Measurements from ENCODE around the gene FAM168B. TPM values are rescaled to one million over a fixed set of nuclear protein-coding genes. Genes with fewer than 3 reads are reported as not detected.
"Not testable (repeated sequence)": the region's sequence is repeated elsewhere in the genome, so short reads cannot be mapped to it uniquely, and the experiment has no call there.

Gene FAM168B
- polyA plus RNA-seq, 1 of the 3 experiments (the other 2 are of a cell fraction) = 72.7 TPM

DNA sequence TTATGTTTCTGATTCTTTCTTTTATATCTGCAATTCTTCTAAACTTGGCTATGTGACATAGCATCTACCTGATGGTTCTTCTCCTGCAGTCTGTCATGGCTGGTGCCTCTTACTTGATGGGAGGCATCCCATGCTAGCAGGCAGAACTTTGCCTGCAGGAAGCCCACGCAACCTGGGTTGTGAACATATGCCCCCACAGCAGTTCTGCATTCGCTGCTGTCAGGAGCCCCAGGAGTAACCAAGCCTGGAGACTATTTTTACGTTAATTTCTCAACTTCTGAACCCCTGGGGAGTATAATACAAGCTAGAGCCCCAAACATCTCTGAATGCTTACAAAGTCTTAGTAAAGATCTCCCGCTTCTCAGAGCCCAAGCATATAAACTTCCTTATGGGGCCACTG is 12.1 kb downstream of the FAM168B start:
- Histone ChIP-seq H3K9me3 (no peaks in the 10 kb centered on the region), H3K9ac (no peak overlapping the region), H3K79me2 (ENCODE audit: insufficient read depth) (peaks cover 99% of the 10 kb centered on the region), H3K4me1 (ENCODE audit: control insufficient read depth in 1 of 2, insufficient read depth in 2 of 2, low read depth in 1 of 2, low read length in 1 of 2) (peaks cover 0 to 15% of the 10 kb centered on the region in 2 experiments; a peak in 2 of 4 replicates), H3K27me3 (ENCODE audit: insufficient read depth) (no peaks in the 10 kb centered on the region), H3K36me3 (replicated peaks in 1 of 2; ENCODE audit: control insufficient read depth in 1 of 2, insufficient read depth in 2 of 2, low read length in 1 of 2) (peaks cover 51 to 69% of the 10 kb centered on the region in 2 experiments), H4K20me1 (ENCODE audit: insufficient read depth) (peaks cover 87% of the 10 kb centered on the region), H3K4me2 (no peak overlapping the region), H3K9me2 (no peaks in the 10 kb centered on the region), H3K4me3 (ENCODE audit: low read depth in 2 of 2, low read length in 1 of 2) (no peak overlapping the region), H3K27ac (ENCODE audit: low read depth in 2 of 2, low read length in 1 of 2) (no peak overlapping the region), H3F3A (replicated peaks; ENCODE audit: insufficient read depth) (no peaks in the 10 kb centered on the region), H2AFZ (ENCODE audit: low read depth) (no peak overlapping the region)
- ChIA-PET CTCF (no interaction called here), POLR2A (no interaction called here)
- 100% methylated on average over 4 of the region's 4 CpGs for WGBS (ENCODE audit: low lambda C conversion rate)
- no peak for DNase-seq
- TF ChIP-seq SIN3A (IDR thresholded peaks at IDR 0.05; ENCODE audit: borderline replicate concordance, low read depth, low read length) = no peak

DNA sequence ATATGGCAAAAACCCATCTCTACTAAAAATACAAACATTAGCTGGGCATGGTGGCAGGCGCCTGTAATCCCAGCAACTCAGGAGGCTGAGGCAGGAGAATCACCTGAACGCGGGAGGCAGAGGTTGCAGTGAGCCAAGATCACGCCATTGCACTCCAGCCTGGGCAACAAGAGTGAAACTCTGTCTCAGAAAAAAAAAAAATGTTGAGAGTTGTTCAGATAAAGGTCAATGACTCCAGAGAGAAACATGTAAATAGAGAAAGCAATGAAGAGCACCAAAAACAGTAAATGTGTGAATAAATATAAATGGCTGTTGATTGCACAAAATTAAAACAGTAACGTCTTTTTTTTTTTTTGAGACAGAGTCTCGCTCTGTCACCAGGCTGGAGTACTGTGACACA is 13.3 kb downstream of the FAM168B start:
- H3K4me3 ChIP-seq (ENCODE audit: low read depth in 2 of 2, low read length in 1 of 2); H3K4me2 ChIP-seq; H2AFZ ChIP-seq (ENCODE audit: low read depth); H3K27ac ChIP-seq (ENCODE audit: low read depth in 2 of 2, low read length in 1 of 2); H3K4me1 ChIP-seq (ENCODE audit: control insufficient read depth in 1 of 2, insufficient read depth in 2 of 2, low read depth in 1 of 2, low read length in 1 of 2); DNase-seq; H3K9me2 ChIP-seq; H3K9ac ChIP-seq; H3F3A ChIP-seq (replicated peaks; ENCODE audit: insufficient read depth); H3K9me3 ChIP-seq; H3K27me3 ChIP-seq (ENCODE audit: insufficient read depth); CTCF ChIA-PET: not testable (repeated sequence)
- Histone ChIP-seq H3K36me3 (replicated peaks in 1 of 2; ENCODE audit: control insufficient read depth in 1 of 2, insufficient read depth in 2 of 2, low read length in 1 of 2) (peaks cover 51 to 69% of the 10 kb centered on the region in 2 experiments), H4K20me1 (ENCODE audit: insufficient read depth) (peaks cover 87% of the 10 kb centered on the region), H3K79me2 (ENCODE audit: insufficient read depth) (peaks cover 99% of the 10 kb centered on the region)
- POLR2A ChIA-PET = interaction anchor here (1.2 kb wide), 1 partner anchor 13 kb away, joined by 3 read pairs; no protein-coding TSS in a partner anchor
- WGBS (ENCODE audit: low lambda C conversion rate) = 94% methylated on average over 6 of the region's 6 CpGs

DNA sequence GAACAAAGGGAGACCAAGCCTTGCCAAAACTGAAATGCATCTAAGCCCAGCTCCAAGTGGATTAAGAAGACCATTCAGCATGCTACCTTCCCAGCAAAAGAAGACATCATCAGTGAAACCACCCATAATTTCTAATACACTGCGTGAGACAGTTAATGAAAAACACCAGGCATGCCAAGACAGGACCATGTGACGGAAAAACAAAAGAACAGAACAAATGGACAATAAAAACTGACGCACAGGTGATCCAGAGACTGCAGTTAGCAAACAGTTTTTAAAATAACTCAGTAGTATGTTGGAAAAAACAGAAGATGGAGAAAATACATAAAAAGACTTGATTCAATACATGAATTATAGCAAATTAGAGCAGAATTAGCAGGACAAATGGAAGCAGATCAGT is 15.3 kb downstream of the FAM168B start:
- no peaks in the 10 kb centered on the region for H3K9me3 ChIP-seq

More for the DNA sequence above, 15.3 kb downstream of the FAM168B start:
- Histone ChIP-seq H3K4me2 (no peak overlapping the region), H4K20me1 (ENCODE audit: insufficient read depth) (peaks cover 91% of the 10 kb centered on the region), H3F3A (replicated peaks; ENCODE audit: insufficient read depth) (no peaks in the 10 kb centered on the region), H3K4me1 (ENCODE audit: control insufficient read depth in 1 of 2, insufficient read depth in 2 of 2, low read depth in 1 of 2, low read length in 1 of 2) (peaks cover 0 to 5% of the 10 kb centered on the region in 2 experiments; a peak in 1 of 4 replicates), H2AFZ (ENCODE audit: low read depth) (no peak overlapping the region), H3K27ac (ENCODE audit: low read depth in 2 of 2, low read length in 1 of 2) (no peak overlapping the region; a peak in 1 of 4 replicates), H3K36me3 (replicated peaks in 1 of 2; ENCODE audit: control insufficient read depth in 1 of 2, insufficient read depth in 2 of 2, low read length in 1 of 2) (peaks cover 58 to 71% of the 10 kb centered on the region in 2 experiments), H3K27me3 (ENCODE audit: insufficient read depth) (no peaks in the 10 kb centered on the region), H3K9me2 (no peaks in the 10 kb centered on the region), H3K79me2 (ENCODE audit: insufficient read depth) (peaks cover 99% of the 10 kb centered on the region), H3K4me3 (ENCODE audit: low read depth in 2 of 2, low read length in 1 of 2) (no peak overlapping the region), H3K9ac (no peak overlapping the region)
- ChIA-PET POLR2A (no interaction called here), CTCF (interaction anchor here (0.6 to 0.7 kb wide), 2 partner anchors 10 to 76 kb away, joined by 3 read pairs; no protein-coding TSS in a partner anchor)
- 91% methylated on average over 3 of the region's 3 CpGs for WGBS (ENCODE audit: low lambda C conversion rate)
- no peak for TF ChIP-seq SMC3 (IDR thresholded peaks at IDR 0.05; ENCODE audit: low read depth, low read length)
- TF ChIP-seq FOXJ3 (CRISPR knock-in tag; IDR thresholded peaks at IDR 0.05) = no peak
- TF ChIP-seq, protein P1, sequence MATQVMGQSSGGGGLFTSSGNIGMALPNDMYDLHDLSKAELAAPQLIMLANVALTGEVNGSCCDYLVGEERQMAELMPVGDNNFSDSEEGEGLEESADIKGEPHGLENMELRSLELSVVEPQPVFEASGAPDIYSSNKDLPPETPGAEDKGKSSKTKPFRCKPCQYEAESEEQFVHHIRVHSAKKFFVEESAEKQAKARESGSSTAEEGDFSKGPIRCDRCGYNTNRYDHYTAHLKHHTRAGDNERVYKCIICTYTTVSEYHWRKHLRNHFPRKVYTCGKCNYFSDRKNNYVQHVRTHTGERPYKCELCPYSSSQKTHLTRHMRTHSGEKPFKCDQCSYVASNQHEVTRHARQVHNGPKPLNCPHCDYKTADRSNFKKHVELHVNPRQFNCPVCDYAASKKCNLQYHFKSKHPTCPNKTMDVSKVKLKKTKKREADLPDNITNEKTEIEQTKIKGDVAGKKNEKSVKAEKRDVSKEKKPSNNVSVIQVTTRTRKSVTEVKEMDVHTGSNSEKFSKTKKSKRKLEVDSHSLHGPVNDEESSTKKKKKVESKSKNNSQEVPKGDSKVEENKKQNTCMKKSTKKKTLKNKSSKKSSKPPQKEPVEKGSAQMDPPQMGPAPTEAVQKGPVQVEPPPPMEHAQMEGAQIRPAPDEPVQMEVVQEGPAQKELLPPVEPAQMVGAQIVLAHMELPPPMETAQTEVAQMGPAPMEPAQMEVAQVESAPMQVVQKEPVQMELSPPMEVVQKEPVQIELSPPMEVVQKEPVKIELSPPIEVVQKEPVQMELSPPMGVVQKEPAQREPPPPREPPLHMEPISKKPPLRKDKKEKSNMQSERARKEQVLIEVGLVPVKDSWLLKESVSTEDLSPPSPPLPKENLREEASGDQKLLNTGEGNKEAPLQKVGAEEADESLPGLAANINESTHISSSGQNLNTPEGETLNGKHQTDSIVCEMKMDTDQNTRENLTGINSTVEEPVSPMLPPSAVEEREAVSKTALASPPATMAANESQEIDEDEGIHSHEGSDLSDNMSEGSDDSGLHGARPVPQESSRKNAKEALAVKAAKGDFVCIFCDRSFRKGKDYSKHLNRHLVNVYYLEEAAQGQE (IDR thresholded peaks at IDR 0.05; ENCODE audit: low read depth, low read length) = no peak
- TF ChIP-seq POLR2AphosphoS5 (IDR thresholded peaks at IDR 0.05; ENCODE audit: low read depth, low read length) = no peak
- no peak for TF ChIP-seq GABPA (IDR thresholded peaks at IDR 0.05; ENCODE audit: low read depth)
- TF ChIP-seq, protein P2, sequence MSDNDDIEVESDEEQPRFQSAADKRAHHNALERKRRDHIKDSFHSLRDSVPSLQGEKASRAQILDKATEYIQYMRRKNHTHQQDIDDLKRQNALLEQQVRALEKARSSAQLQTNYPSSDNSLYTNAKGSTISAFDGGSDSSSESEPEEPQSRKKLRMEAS (IDR thresholded peaks at IDR 0.05; ENCODE audit: low read depth) = no peak
- no peak for TF ChIP-seq ELF1 (IDR thresholded peaks at IDR 0.05)
- TF ChIP-seq TAF1 (IDR thresholded peaks at IDR 0.05; ENCODE audit: borderline replicate concordance, low read depth, low read length) = no peak
- no peak for DNase-seq

Data from SK-N-SH (cell line).